ENCODE data around the gene ENHO.

ENHO gene

DNA sequence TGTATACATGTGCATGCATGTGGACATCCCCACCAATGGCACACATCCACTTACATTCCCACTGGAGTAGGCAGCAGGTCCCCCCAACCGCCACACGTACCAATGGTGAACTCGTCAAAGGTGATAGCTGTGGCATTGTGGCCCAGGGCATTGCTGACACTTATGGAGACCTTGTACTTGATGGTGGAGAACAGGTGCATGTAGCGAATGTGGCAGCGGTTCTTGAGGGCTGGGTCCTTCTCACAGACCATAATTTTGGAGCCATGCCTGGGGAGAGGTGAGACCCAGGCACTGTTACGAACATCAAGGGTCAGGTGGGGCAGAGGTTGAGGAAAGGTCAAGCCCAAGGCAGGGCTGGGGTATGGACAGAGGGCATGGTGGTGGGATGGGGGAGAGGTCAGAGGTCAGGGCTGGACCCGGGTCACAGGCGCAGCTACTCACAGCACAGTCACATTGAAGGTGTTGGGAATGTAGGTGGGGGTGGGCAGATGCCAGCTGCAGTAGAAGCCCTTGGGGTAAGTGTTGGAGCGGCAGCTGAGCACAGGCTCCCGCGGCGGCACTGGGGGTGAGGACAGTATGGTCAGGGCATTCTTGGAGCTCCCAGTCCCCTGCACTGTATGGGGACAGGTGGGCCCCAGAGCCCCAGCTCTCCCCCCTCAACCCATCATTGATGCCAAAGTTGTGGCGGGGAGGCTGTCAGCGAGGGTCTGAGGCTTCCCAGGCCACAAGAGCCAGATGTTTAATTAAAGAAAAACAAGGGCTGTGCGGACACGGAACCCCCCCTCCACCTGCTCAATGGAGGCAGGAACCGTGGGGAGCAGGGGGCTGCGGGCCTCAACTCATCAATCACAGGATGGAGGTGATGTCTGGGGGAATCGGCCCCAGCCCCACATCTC lies 34.9 kb upstream of the ENHO start:
- TF ChIP-seq EZH2phosphoT487 (conservative IDR thresholded peaks at IDR 0.05; ENCODE audit: low read length) (no peak), CTCF (IDR thresholded peaks at IDR 0.05; ENCODE audit: insufficient read depth, low read length, poor library complexity, severe bottlenecking) (no peak)
- Histone ChIP-seq H4K20me1 (ENCODE audit: low read depth, low read length) (no peaks in the 10 kb centered on the region), H3K27me3 (ENCODE audit: low read length) (no peaks in the 10 kb centered on the region), H2AFZ (ENCODE audit: low read depth, low read length, severe bottlenecking) (no peak overlapping the region), H3K79me2 (ENCODE audit: insufficient read depth, low read length) (no peaks in the 10 kb centered on the region), H3K4me3 (ENCODE audit: insufficient read depth, low read length, poor library complexity, severe bottlenecking) (no peak overlapping the region), H3F3A (ENCODE audit: insufficient read depth) (no peaks in the 10 kb centered on the region), H3K9me2 (replicated peaks; ENCODE audit: insufficient read depth, low read length) (no peaks in the 10 kb centered on the region), H3K9me3 (ENCODE audit: insufficient read depth, low read length) (no peaks in the 10 kb centered on the region), H3K9ac (ENCODE audit: low read length) (no peak overlapping the region), H3K36me3 (ENCODE audit: low read length) (no peaks in the 10 kb centered on the region), H3K4me2 (ENCODE audit: low read depth, low read length, poor library complexity, severe bottlenecking) (no peak overlapping the region), H3K27ac (ENCODE audit: low read depth, low read length) (no peak overlapping the region)

DNA sequence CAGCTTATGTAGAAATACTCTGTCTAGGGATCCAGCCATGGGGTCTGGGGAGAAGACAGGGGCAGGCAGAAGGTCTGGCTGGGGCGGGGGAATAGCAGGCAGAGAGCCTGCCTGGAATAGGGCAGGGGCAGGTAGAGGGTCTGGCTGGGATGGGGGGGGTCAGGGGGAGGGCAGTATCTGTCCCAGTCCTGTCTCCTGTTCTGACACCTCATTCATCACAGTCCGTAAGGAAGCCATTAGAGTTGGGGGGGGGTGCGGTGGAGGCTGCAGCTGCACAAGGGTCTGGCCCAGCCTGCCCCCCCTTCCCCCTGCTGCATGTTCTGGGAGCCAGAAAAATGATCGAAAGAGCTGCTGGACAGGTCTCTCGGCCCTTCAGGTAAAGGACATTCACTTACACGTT lies 34.2 kb upstream of the ENHO start:
- Histone ChIP-seq H3K79me2 (ENCODE audit: insufficient read depth, low read length) (no peaks in the 10 kb centered on the region), H2AFZ (ENCODE audit: low read depth, low read length, severe bottlenecking) (no peak overlapping the region), H3K4me3 (ENCODE audit: insufficient read depth, low read length, poor library complexity, severe bottlenecking) (no peak overlapping the region), H3K27ac (ENCODE audit: low read depth, low read length) (no peak overlapping the region), H3K9ac (ENCODE audit: low read length) (no peak overlapping the region), H3K27me3 (ENCODE audit: low read length) (no peaks in the 10 kb centered on the region), H3K36me3 (ENCODE audit: low read length) (no peaks in the 10 kb centered on the region), H3K9me3 (ENCODE audit: insufficient read depth, low read length) (no peaks in the 10 kb centered on the region), H3K9me2 (replicated peaks; ENCODE audit: insufficient read depth, low read length) (no peaks in the 10 kb centered on the region), H3K4me2 (ENCODE audit: low read depth, low read length, poor library complexity, severe bottlenecking) (no peak overlapping the region), H4K20me1 (ENCODE audit: low read depth, low read length) (no peaks in the 10 kb centered on the region), H3F3A (ENCODE audit: insufficient read depth) (no peaks in the 10 kb centered on the region)
- no peak for TF ChIP-seq EZH2phosphoT487 (conservative IDR thresholded peaks at IDR 0.05; ENCODE audit: low read length)
- TF ChIP-seq CTCF (IDR thresholded peaks at IDR 0.05; ENCODE audit: insufficient read depth, low read length, poor library complexity, severe bottlenecking), result no peak

DNA sequence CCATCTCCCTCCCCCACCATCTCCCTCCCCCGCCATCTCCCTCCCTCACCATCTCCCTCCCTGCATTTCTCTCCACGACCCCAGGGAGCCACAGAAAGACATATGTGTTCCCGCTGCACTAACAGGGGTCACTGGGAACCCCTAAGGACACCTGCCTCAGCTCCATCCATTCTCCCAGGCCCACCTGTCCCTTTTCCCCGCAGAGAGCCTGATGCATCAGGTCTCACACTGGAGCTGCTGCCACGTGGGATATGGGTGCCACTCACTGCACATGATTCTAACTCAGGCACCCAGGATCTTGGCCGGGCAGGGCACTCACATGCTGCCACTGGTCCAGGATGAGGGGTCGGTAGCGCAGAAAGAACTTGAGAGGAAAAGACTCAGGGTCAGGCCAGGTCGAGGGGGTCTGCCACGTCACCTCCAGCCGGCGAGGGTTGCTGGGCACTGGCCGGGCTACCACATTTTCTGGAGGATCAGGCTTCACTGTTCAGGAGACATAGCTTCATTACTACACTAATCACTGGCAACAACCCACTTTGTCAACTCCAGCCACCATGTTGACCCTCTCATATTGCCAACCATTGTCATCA lies 33.2 kb upstream of the ENHO start:
- no peak overlapping the region for H3K27ac ChIP-seq (ENCODE audit: low read depth, low read length)
- H3F3A ChIP-seq (ENCODE audit: insufficient read depth), result no peaks in the 10 kb centered on the region
- no peaks in the 10 kb centered on the region for H3K9me3 ChIP-seq (ENCODE audit: insufficient read depth, low read length)
- no peak overlapping the region for H2AFZ ChIP-seq (ENCODE audit: low read depth, low read length, severe bottlenecking)
- no peak overlapping the region for H3K9ac ChIP-seq (ENCODE audit: low read length)
- H4K20me1 ChIP-seq (ENCODE audit: low read depth, low read length), result no peaks in the 10 kb centered on the region
- no peak overlapping the region for H3K4me2 ChIP-seq (ENCODE audit: low read depth, low read length, poor library complexity, severe bottlenecking)
- no peaks in the 10 kb centered on the region for H3K27me3 ChIP-seq (ENCODE audit: low read length)
- no peaks in the 10 kb centered on the region for H3K36me3 ChIP-seq (ENCODE audit: low read length)
- H3K9me2 ChIP-seq (replicated peaks; ENCODE audit: insufficient read depth, low read length), result no peaks in the 10 kb centered on the region
- TF ChIP-seq EZH2phosphoT487 (conservative IDR thresholded peaks at IDR 0.05; ENCODE audit: low read length), result no peak
- no peak for TF ChIP-seq CTCF (IDR thresholded peaks at IDR 0.05; ENCODE audit: insufficient read depth, low read length, poor library complexity, severe bottlenecking)
- no peak overlapping the region for H3K4me3 ChIP-seq (ENCODE audit: insufficient read depth, low read length, poor library complexity, severe bottlenecking)
- H3K79me2 ChIP-seq (ENCODE audit: insufficient read depth, low read length), result no peaks in the 10 kb centered on the region

Measured in SU-DHL-6 (cell line).